RWPE2 (cell line): ENCODE data around the gene AOPEP.

Experiments
- ATAC-seq: fragments of 200-7000 bp; cut with Tn5 transposase; 3 replicates; pipeline ENCODE4 v1.9.1; 2021; ENCODE audit warnings: low read depth
- DNase-seq: peaks from one replicate; pipeline ENCODE4 v3.0.0-alpha.2; 2020; ENCODE audit warnings: low spot score
- H3K27ac ChIP-seq: fragments of 450-650 bp; 2 replicates; pipeline ENCODE4 v1.5.1; 2017; ENCODE audit warnings: mild to moderate bottlenecking; ENCODE audit not compliant: poor library complexity, severe bottlenecking
- H3K27me3 ChIP-seq: fragments of 250-450 bp; sonication (Bioruptor Pico); 2 replicates; pipeline ENCODE4 v1.5.1; 2021; ENCODE audit warnings: mild to moderate bottlenecking, moderate library complexity; ENCODE audit not compliant: insufficient read depth, poor library complexity, severe bottlenecking
- H3K36me3 ChIP-seq: fragments of 250-450 bp; sonication (Bioruptor Pico); 2 replicates; pipeline ENCODE4 v1.5.1; 2020; ENCODE audit warnings: low read depth, mild to moderate bottlenecking, moderate library complexity
- H3K4me1 ChIP-seq: fragments of 250-450 bp; sonication (Bioruptor Pico); 2 replicates; pipeline ENCODE4 v1.5.1; 2021; ENCODE audit warnings: mild to moderate bottlenecking, moderate library complexity; ENCODE audit not compliant: insufficient read depth, poor library complexity, severe bottlenecking
- H3K4me3 ChIP-seq: fragments of 250-450 bp; sonication (Bioruptor Pico); 2 replicates; pipeline ENCODE4 v1.5.1; 2021; ENCODE audit warnings: mild to moderate bottlenecking, moderate library complexity; ENCODE audit not compliant: severe bottlenecking
- H3K9me3 ChIP-seq: fragments of 250-450 bp; sonication (Bioruptor Pico); 2 replicates; pipeline ENCODE4 v1.5.1; 2021; ENCODE audit warnings: mild to moderate bottlenecking, moderate library complexity; ENCODE audit not compliant: severe bottlenecking
- TF ChIP-seq, protein P1 (sequence below): fragments of 450-650 bp; IDR thresholded peaks from one replicate; pipeline ENCODE4 v1.5.1; 2017; ENCODE audit warnings: mild to moderate bottlenecking, moderate library complexity; ENCODE audit not compliant: poor library complexity, severe bottlenecking

The AOPEP gene

DNA sequence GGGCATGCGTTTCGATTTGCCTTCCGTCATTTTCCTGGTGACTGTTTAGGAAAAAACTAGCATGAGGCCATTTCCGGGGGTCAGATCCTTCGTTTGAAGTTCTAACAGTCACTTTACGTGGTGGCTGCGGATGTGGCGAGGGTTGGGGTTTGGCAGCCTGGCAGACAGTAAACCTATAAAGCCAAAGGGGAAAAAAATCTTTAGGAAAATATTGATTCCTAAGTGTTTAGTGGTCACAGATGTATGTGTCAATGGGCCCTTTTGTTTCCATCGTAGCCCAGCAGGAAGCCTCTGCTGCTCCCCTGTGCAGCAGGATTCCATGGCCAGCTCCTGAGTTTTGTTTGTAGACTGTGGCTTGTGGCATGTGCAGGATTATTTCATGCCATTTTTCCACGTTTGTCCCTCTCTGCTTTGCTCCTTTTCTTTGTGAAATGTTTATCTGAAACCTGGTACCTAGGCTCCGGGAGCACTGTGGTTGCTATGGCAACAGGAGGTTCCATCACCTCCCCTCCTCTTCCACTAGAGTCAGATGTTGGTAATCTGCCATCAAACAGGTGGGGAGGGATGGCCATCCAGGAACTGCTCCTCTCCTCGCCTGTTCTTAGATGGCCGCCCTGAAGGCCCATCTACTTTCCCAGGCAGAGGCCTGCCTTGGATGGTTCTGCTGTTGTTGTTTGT is 202.3 kb downstream of the AOPEP start:
- ATAC-seq (no peak), DNase-seq (no peak)
- peak overlapping the region; percentile 82 for H3K27ac ChIP-seq
- H3K36me3 ChIP-seq = no peaks in the 10 kb centered on the region
- H3K4me3 ChIP-seq = no peak overlapping the region
- H3K9me3 ChIP-seq = no peaks in the 10 kb centered on the region
- TF ChIP-seq, protein P1, sequence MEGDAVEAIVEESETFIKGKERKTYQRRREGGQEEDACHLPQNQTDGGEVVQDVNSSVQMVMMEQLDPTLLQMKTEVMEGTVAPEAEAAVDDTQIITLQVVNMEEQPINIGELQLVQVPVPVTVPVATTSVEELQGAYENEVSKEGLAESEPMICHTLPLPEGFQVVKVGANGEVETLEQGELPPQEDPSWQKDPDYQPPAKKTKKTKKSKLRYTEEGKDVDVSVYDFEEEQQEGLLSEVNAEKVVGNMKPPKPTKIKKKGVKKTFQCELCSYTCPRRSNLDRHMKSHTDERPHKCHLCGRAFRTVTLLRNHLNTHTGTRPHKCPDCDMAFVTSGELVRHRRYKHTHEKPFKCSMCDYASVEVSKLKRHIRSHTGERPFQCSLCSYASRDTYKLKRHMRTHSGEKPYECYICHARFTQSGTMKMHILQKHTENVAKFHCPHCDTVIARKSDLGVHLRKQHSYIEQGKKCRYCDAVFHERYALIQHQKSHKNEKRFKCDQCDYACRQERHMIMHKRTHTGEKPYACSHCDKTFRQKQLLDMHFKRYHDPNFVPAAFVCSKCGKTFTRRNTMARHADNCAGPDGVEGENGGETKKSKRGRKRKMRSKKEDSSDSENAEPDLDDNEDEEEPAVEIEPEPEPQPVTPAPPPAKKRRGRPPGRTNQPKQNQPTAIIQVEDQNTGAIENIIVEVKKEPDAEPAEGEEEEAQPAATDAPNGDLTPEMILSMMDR = no peak
- H3K4me1 ChIP-seq = peaks cover 20% of the 10 kb centered on the region
- no peaks in the 10 kb centered on the region for H3K27me3 ChIP-seq

DNA sequence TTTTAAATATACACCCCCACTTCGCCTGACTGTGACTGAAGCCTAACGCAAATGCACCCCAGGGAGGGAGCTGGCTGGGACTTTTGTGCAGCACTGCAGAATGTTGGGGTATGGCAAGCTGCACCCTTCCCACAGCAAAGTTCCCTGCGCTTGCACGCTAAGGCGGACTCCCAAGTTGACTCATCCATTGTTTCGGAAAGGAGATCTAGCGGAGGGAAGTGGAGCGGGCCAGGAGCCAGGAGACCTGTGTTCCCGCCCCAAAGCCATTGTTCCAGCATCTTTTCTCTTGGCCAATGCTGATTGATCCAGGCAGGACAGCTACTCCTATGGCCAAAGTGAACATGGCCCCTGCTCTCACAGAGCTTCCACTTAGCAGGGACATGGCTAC is 202.9 kb downstream of the AOPEP start:
- Histone ChIP-seq H3K9me3 (no peaks in the 10 kb centered on the region), H3K36me3 (no peaks in the 10 kb centered on the region), H3K27ac (peak overlapping the region; percentile 82), H3K4me3 (no peak overlapping the region), H3K27me3 (no peaks in the 10 kb centered on the region), H3K4me1 (peaks cover 20% of the 10 kb centered on the region)
- TF ChIP-seq, protein P1 = no peak
- peak; percentile 91 for DNase-seq
- ATAC-seq = peak; percentile 94

DNA sequence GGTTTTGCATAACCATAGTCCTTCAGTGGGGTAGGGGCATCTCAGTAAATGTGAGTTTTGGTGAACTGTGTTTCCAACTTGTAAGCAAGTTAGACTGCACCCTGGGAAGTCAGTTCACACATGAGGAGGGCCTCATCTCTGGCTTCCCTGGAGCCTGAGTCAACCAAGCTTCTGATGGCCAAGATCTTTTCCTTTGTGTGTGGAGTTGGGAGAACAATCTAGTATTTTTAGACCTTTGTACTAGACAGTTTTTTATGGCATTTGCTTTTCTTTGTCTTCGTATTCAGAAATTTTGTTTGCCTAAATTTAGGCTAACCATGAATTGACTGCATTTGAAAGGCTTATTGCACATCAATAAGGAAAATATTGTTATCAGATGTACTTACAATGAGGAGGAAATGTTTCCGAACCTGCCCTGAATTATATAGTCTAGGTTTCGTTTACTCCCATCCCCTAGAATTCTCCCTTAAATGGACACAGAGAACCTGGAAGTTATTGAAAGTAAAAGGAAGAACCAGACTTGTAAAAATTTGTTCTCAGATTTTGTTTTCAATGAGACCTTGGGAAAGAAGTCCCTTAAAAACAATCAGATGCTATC is 204.6 kb downstream of the AOPEP start:
- peaks cover 12% of the 10 kb centered on the region for H3K4me1 ChIP-seq
- no peaks in the 10 kb centered on the region for H3K9me3 ChIP-seq
- no peak overlapping the region for H3K27ac ChIP-seq
- ATAC-seq (no peak), DNase-seq (no peak)
- H3K36me3 ChIP-seq = no peaks in the 10 kb centered on the region
- H3K4me3 ChIP-seq = no peak overlapping the region
- TF ChIP-seq, protein P1 = no peak
- H3K27me3 ChIP-seq = no peaks in the 10 kb centered on the region

DNA sequence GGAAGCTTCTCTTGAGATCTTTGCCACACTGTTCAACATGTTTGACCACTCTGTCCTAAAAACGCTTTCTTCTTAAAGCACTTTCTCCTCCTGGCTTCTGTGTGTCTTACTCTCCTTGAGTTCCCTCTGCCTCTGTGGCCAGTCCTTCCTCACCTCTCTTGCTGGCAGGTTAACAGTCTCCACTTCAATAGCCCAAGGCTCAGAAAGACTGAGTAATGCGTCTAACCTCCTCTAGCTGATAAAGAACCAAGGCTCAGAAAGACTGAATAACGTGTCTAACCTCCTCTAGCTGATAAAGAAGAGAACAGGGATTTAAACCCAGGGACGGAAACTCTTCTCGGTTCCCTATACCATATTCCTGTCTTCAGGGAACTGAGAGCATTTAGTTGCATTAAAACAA is 205.2 kb downstream of the AOPEP start:
- Histone ChIP-seq H3K27me3 (no peaks in the 10 kb centered on the region), H3K4me3 (no peak overlapping the region), H3K36me3 (no peaks in the 10 kb centered on the region), H3K4me1 (peaks cover 12% of the 10 kb centered on the region), H3K9me3 (no peaks in the 10 kb centered on the region), H3K27ac (no peak overlapping the region)
- no peak for ATAC-seq
- no peak for DNase-seq
- TF ChIP-seq, protein P1 = no peak
